Stimulated activated CD8-positive, alpha-beta memory T cell treated with anti-CD3 and anti-CD28 coated beads, Interleukin-7, amount 100 ng/mL, for 48 hours (primary cell): ENCODE data around the gene GFI1B.

ENCODE experiments used
- DNase-seq, 2 donors: peaks; one replicate each; pipeline ENCODE4 v3.0.0-alpha.2; 2020; ENCODE audit warnings: low read depth in 1 of 2; ENCODE audit errors: extremely low read depth in 1 of 2

GFI1B gene

DNA sequence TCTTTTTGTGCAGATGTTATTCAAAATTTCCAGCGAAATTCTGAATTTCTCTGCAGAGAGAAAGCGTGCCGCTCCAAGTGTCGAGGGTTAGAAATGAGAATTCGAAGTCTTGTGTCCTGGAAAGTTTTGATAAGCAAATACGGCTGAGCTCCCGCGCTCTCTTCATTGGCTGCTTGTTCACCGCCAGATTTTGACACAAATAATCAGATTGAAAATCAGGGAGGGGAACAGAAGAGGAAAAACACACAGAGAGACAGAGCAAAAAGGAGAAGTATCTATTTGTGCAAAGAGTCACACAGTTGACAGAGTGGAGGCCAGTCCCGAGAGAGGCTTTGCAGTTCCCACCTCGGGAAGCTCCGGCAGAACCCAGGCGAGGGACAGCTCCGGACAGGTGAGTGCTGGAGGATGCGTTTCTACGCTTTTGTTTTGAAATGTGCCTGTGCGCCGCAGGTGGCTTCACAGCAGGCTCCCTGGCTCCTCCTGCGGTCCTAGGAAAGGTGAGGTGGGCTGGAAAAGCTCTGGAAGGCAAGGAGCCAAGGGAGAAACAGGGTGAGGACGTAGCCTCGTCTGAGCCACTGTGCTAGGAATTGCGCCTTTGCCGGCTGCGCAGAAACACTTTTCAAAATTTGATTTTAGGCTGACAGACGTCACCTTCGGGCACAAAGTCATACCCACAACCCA lies at the start of gene GFI1B:
TSS of gene GFI1B (plus strand) at position 244 of the 681 bp plus-strand sequence. CDS start 7,985 bp downstream, outside the sequence.
- no peak for DNase-seq

DNA sequence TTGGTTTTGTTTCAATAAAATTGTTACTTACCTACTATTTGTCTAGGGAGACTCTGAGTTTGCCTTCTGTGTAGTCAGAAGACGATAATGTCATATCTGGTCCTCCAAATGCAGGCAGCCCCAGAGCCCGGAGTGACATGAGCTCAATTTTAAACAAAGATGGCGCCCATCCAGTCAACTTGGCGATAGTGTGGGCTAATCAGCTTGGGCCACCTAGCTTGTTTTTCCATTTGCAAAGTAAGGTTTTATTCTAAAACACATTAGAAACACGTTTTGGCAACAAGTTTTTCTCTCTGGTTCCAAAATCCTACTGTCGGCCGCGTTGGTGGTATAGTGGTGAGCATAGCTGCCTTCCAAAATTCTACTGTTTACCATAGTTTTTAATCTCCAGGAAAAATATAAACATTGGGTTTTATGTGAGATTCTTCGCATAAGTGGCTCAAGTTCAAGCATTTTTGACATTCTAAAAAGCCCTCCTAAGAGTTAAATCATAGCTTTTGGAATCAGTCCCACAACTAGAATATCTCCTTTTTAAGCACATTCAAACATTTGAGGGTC lies 47.2 kb upstream of the GFI1B start:
- no peak for DNase-seq

DNA sequence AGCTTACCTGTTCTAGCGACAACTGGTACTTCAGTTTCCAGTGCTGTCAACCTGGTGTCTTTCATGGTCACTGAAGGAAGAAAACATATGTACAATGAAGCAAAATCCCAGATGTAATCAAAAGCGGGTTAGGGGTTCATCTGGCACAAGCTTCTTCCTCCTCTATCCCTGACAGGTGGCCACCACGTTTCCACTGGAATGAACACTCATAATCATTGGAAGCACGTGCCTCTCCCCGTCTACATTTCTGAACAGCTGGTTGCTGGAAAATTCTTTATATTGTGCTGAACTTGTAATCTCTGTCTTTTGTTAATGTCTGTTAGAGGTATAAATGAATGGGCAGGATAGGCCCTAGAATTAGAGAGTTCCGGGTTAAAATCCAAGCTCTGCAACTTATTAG lies 43.5 kb upstream of the GFI1B start:
- no peak for DNase-seq

DNA sequence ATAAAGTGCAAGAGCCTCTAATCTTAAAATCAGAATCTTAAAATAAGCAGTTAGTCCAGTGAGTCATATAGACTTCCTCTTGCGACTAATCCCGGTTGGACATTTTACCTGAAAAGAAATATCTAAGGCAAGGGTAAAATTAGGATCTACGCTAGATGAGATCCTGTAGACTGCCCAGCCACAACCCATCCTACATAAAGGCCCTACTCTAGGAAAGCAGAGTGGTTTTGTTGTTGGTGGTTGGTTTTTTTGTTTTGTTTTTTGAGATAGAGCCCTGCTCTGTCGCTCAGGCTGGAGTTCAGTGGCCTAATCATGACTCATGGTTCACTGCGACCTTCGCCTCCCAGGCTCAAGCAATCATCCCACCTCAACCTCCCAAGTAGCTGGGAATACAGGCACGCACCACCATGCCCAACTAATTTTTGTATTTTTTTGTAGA lies 41.0 kb upstream of the GFI1B start:
- no peak for DNase-seq

DNA sequence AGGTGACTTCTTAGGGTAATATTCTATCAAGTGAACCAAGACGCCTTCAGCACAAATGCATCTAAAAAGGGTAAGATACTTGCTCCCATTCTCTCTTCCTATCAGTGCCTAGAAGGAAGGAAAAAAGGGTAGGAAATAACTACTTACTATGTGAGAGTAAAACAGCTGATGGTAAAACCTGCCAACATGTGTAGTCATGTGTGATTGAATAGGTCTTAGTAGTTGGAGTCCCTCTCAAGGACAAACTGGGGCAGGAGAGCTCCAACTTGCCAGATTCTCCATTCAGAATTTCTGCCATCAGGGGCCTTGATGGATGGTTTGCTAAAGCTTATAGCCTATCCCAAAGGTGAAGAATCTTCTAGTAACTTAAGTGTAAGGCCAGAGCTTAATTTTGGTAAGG lies 39.3 kb upstream of the GFI1B start:
- DNase-seq: no peak

DNA sequence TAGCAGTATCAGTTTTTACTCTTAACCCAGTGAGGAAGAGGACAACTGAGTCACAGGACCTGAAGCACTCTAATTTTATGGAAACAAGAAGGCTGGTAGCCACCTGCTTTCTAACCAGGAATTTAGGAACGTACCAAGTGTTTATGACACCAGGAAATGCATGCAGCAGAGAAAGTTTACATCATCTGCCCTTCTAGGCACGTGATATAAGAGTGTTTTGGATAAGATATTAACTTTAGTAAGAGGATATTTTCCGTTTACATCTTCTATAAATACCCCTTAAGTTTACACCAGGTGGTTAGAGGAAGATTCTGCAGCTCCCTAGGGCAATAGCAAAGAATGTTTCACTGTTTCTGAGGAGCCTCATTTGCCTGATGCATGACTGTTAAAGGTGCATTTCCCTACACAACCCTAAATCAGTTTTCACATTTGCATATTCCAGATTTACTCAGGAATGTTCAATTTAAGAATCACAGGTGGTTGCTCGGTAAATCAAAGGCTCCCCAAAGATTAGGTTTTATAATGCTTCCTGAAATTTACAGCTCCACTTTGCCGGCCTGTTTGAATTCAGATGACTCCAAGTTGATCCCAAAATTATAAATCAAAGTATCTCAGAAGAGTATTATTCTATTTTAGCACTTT lies 35.8 kb upstream of the GFI1B start:
- DNase-seq: no peak

DNA sequence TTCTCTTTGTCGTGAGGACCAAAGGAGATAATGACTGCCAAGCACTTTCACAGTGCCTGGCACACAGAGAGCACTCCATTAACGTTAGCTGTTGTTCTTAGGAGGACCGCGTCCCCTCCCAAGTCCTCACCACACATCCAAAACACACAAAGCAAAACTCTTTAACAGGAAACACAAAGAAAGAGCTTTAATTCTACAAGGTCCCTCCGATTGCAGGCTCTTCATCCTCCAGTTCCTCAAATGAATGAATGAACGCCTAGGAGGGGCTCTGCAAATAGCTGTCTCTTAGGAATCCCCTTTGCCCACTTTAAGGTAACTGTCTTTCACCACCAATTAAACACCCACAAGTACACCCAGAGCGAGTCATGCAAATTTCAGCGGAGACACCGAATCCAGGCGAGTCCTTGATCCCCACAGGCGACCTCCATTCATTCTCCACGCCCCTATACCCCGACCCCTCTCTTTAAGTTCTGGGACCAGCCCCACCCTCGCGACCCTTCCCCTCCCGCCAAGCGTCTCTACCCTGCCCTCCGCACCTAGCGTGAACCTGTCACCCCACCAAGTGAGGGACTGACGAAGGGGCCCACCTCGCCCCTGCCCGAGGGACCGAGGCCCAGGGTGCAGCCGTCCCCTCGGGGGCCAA lies 34.7 kb upstream of the GFI1B start:
- no peak for DNase-seq

DNA sequence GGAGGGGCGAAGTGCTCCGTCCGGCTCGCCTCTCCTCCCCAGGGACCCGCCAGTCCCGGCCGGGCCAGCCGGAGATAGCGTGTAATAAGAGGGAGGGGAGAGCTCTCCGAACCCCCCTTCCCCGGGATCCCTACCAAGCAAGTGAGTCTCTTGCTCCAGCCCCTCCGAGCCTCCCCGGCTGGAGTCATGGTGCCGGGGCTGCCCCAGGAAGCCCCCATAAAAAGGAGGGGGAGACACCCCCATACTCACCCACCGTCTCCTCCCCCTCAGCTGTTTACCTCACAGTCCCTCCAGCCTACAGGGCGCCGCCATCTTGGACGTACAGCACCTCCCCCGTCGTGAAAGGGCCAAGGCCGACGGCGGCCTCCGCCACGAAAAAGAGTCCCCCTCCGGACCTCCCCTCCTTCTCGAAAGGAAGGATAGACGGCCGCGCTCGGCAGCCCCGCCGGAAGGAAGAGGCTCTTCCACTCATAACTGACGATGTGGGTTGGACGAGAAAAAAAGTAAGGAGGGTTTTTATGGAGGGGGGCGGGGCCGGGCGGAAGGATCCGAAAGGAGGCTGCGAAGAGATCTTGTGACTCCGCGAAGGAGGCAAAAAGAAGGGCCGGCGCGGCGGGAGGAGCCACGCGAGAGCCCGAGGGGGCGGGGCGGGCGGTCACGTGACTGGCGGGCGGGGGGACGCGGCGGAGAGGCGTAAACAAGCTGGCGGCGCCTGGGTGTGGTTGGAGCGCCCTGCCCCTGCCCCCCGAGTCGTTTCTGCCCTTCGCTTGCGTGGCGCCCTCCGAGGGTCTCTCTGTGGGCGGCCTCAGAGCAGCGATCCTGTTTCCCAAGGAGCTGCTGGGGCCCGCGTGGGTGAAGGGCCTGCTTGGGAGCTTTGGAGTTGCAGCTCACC lies 34.0 kb upstream of the GFI1B start, which contains the start of gene TSC1:
TSS of gene TSC1 (minus strand) at position 323 of the 892 bp plus-strand sequence. CDS start 15,744 bp downstream, outside the sequence.
- peak; percentile 91 to 95 for DNase-seq

DNA sequence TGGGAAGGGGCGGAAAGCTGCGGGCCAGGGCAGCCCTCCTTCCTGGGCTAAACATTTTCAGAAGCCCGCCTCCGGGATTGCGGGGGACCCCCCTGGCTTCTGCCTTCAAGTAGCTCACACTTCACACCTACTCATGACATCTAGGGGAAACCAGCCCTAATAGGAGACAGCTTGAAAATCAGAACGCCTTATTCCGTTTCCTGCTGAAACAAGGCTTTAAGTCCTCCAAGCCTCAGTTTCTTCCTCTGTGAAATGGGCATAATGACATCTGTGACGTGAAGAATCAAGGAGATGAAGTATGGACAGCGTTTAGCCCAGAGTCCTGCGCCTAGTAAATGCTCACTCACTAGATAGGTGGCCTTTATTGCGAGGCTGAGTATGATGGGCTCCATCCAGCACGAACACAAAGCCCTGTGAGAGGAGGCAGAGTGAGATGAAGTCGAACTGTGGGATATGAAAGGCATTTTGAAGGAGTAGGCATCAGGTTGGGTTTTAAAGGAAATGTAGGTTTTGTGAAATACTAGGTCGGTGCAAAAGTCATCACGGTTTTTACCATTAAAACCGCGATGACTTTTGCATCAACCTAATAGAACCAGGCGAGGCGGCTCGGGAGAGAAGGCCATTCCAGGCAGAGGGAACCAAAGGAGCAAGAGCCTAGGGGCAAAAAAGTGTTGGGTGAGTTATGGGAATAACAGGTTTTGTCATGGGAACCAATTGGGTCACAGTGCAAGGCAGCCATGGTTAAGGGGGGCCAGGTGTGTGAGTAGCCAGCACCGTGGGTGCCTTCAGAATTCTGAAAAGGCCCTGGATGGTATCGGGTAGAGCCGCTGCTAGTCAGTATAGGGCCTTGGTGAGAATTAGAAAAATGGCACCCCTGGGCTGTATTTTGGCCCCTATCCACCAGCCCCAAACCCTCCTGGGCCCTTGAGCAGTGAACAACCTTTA lies 33.0 kb upstream of the GFI1B start:
- DNase-seq: no peak

DNA sequence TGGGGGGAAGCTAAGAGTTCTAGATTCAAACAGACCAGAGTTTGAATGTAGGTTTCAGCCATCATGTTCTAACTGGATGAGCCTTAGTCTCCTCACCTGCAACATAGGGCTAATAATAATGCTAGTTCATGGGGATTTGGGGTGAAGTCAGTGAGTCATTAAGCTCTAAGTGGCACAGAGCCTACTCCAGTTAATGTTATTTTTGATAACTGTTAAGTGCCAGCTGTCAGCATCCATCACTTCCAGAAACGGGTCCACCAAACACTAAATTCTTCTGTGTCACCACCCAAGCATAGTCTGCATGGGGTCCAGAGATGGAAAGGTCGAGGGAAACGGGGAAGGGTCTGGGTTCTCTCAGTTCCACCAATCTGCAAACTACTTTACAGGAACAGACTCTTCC lies 32.3 kb upstream of the GFI1B start:
- DNase-seq: no peak

DNA sequence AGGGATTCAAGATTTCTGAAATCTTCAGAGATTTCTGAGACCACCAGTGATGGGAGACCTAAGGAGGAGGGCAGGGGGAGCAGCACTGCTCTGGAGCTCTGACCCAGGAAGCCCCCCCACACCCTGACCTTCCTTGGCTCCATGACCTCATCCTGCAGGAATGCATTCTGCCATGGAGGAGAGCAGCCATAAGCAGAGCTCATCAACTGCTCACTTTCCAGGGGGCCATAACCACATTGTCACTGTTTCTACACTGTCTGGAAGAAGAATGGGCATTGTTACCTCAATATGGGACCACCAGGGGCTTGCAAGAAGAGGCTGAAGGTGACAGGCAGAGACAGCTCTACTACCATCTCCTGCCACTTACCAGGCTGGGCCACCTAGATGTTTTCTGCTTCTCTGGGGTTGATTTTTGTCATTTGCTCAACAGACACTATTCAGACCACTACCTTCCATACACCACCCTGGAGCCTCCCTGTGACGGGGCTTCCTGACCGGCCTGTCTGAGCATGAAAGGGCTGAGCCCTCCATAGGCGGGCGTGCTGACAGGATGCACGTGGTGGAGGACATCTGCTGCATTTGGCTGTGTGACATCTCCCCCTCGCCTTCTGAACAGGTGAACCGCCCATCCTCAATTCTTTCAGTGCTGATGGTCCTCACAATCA lies 31.7 kb upstream of the GFI1B start:
- no peak for DNase-seq

DNA sequence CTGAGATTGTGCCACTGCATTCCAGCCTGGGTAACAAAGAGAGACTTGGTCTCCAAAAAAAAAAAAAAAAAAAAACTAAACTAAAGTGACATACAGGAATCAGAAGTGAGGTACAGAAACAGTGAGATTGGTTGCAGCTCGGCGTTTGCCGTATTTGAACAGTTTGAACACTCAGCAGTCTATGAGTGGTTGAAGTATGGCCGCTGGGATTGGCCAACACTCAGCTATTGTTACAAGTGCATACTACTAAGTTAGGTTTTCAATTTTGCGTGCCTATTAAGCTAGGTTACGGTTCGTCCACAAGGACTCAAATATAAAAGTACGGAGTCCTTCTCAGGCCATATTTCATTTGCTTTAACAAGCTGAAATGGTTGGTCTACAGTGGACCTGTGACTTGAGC lies 30.7 kb upstream of the GFI1B start:
- no peak for DNase-seq

DNA sequence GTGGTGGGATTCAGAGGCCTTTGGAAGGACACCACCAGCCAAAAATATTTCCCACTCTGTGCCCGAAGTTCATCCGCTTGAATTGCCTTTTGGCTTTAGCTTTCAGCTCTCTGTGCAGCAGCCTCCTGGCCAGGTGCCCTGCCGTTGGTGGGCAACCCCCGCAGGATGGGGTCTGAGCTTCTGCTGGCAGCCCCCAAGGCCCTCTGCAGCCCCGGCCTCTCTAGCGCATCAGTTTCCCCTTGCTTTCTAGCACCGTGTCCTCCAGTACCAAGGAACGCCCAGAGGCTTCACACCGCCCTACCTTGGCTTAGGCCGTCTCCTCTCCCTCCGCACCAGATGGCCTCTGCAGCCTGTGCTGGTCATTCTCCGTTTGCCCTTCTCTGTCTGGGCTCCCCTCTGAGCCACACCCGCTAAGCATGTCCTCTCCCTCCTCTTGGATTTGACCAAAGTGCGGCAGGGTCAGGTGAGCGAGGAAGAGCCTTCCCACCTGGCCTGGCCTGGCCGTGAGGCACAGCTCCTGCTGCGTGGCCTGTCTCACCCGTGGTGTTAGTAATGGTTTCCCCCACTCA lies 29.9 kb upstream of the GFI1B start:
- no peak for DNase-seq

DNA sequence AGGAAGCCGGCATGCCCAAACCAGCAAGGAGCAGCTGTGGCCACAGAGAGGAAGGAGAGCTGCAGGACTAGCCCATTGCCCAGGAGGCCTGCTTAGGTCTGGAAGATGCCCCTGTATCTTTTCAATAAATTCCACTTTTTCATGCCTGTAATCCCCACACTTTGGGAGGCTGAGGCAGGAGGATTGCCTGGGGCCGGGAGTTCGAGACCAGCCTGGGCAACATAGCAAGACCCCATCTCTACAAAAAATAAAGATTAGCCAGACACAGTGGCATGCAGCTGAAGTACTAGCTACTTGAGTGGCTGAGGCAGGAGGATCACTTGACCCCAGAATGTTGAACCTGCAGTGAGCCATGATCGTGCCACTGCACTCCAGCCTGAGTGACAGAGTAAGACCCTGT lies 28.8 kb upstream of the GFI1B start:
- no peak for DNase-seq

DNA sequence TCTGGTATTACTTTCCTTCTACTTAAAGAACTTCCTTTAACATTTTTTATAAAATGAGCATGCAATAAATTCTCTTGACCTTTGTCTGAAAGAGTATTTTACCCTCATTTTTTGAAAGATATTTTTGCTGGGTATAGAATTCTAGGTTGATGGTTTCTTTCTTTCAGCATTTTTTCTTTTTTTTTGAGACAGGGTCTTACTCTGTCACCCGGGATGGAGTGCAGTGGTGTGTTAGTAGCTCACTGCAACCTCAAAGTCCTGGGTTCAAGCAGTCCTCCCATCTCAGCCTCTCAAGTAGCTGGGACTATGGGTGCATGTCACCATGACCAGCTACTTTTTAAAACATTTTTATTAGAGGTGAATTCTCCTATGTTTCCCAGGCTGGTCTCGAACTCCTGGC lies 23.4 kb upstream of the GFI1B start:
- DNase-seq: no peak

DNA sequence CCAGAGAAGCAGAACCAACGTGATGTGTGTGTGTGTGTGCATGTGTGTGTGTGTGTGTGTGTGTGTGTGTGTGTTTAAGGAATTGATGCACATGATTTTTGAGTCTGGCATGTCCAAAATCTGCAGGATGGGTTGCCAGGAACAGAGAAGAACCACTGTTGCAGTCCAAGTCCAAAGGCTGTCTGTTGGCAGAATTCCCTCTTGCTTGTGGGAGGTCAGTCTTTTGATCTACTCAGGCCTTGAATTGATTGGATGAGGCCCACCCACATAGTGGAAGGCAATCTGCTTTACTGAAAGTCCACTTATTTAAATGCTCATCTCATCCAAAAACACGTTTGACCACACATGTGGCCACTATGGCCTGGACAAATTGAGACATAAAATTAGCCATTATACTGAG lies 22.7 kb upstream of the GFI1B start:
- no peak for DNase-seq

DNA sequence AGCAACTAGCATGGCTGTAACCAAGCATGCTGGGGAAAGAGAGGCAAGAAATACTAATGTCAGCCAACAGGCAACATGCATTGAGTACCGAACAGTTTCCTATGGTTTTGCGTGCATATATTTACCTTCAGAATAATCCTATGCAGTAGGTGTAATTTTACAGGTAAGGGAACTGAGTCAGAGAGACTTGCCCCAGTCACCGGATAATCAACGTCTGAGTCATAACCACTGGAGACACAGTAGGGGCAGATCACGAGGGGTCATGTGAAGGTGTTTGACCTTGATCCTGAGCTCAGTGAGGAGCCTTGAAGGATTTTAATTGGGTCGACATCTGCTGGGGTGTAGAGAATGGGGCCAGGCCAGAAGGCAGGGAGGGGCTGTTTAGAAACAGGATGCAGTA lies 20.7 kb upstream of the GFI1B start:
- no peak for DNase-seq

DNA sequence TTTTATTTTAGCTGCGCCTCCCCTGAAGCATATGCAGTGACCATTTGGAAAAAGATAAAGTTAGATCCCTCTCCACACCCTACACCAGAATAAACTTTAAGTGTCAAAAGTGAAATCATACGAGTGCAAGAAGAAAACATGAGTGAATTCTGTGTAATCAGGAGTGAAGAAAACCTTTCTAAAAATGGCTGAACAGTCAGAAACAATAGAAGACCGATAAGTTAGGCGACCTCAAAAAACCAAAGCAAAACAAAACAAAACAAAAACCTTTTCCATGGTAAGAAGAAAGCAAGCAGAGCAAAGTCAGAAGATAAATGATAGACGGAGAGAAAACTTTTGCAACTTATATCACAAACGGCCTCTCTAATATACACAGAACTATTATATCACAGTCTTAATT lies 17.5 kb upstream of the GFI1B start:
- DNase-seq: no peak

DNA sequence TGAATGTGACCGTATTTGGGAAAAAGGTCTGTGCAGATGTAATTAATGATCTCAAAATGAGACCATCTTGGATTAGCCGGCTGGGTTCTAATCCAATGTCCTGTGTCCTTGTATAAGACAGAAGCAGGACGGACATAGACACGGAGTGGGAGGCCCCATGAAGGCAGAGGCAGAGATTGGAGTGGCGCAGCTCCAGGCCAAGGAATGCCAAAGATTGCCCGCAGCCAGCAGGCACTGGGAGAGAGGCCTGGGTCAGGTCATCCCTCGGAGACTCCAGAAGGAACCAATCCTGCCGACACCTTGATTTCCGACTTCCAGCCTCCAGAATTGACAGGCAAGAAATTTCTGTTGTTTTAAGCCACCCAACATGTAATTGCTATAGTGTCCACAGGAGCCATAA lies 13.0 kb upstream of the GFI1B start:
- no peak for DNase-seq
